ENCODE results near the gene KCTD18.

Gene KCTD18

GRCh38 chr2:200523604-200524003, 13.7 kb upstream of the KCTD18 start:
- TF ChIP-seq REST (IDR thresholded peaks at IDR 0.05; ENCODE audit: insufficient read depth in 1 of 2, low read depth in 2 of 2, low read length in 2 of 2) (no peak), POLR2AphosphoS5 (IDR thresholded peaks at IDR 0.05; ENCODE audit: low read depth, low read length) (no peak), SIN3A (IDR thresholded peaks at IDR 0.05; ENCODE audit: borderline replicate concordance, insufficient read depth, low read length) (no peak), FOXP2 (optimal IDR thresholded peaks at IDR 0.05; ENCODE audit: borderline replicate concordance, extremely low read depth, extremely low read length, insufficient read depth) (no peak), TAF1 (IDR thresholded peaks at IDR 0.05; ENCODE audit: borderline replicate concordance, insufficient read depth, low read length) (no peak)

GRCh38 chr2:200523158-200523557, 13.3 kb upstream of the KCTD18 start:
- TF ChIP-seq SIN3A (IDR thresholded peaks at IDR 0.05; ENCODE audit: borderline replicate concordance, insufficient read depth, low read length) (no peak), POLR2AphosphoS5 (IDR thresholded peaks at IDR 0.05; ENCODE audit: low read depth, low read length) (no peak), TAF1 (IDR thresholded peaks at IDR 0.05; ENCODE audit: borderline replicate concordance, insufficient read depth, low read length) (no peak), REST (IDR thresholded peaks at IDR 0.05; ENCODE audit: insufficient read depth in 1 of 2, low read depth in 2 of 2, low read length in 2 of 2) (no peak), FOXP2 (optimal IDR thresholded peaks at IDR 0.05; ENCODE audit: borderline replicate concordance, extremely low read depth, extremely low read length, insufficient read depth) (no peak)

DNA sequence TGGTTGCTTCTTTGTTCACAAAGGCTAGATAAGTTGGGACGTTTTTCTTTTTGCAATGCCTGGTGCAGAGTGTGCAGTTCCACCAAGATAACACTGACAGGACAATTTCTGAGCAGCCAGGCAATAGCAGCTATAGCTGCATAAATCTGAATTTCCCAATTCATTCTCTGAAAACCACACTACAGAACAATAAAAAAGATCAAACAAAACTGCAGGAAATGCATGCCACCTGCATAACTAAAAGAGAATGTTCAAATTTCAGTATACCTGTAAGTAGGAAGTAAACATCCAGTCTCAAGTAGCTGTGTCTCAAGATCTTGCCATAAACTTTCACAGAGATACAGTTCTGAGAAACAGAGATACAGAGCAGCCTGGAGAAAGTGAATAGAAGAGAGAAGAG, 5.3 kb upstream of the KCTD18 start:
- TF ChIP-seq SIN3A (IDR thresholded peaks at IDR 0.05; ENCODE audit: borderline replicate concordance, insufficient read depth, low read length) = no peak
- no peak for TF ChIP-seq POLR2AphosphoS5 (IDR thresholded peaks at IDR 0.05; ENCODE audit: low read depth, low read length)
- TF ChIP-seq TAF1 (IDR thresholded peaks at IDR 0.05; ENCODE audit: borderline replicate concordance, insufficient read depth, low read length) = no peak
- no peak for TF ChIP-seq FOXP2 (optimal IDR thresholded peaks at IDR 0.05; ENCODE audit: borderline replicate concordance, extremely low read depth, extremely low read length, insufficient read depth)
- no peak for TF ChIP-seq REST (IDR thresholded peaks at IDR 0.05; ENCODE audit: insufficient read depth in 1 of 2, low read depth in 2 of 2, low read length in 2 of 2)

GRCh38 chr2:200509235-200509611, 645 bp downstream of the KCTD18 start:
- TF ChIP-seq REST (IDR thresholded peaks at IDR 0.05; ENCODE audit: insufficient read depth in 1 of 2, low read depth in 2 of 2, low read length in 2 of 2) (no peak), POLR2AphosphoS5 (IDR thresholded peaks at IDR 0.05; ENCODE audit: low read depth, low read length) (no peak), SIN3A (IDR thresholded peaks at IDR 0.05; ENCODE audit: borderline replicate concordance, insufficient read depth, low read length) (no peak), TAF1 (IDR thresholded peaks at IDR 0.05; ENCODE audit: borderline replicate concordance, insufficient read depth, low read length) (no peak), FOXP2 (optimal IDR thresholded peaks at IDR 0.05; ENCODE audit: borderline replicate concordance, extremely low read depth, extremely low read length, insufficient read depth) (no peak)

DNA sequence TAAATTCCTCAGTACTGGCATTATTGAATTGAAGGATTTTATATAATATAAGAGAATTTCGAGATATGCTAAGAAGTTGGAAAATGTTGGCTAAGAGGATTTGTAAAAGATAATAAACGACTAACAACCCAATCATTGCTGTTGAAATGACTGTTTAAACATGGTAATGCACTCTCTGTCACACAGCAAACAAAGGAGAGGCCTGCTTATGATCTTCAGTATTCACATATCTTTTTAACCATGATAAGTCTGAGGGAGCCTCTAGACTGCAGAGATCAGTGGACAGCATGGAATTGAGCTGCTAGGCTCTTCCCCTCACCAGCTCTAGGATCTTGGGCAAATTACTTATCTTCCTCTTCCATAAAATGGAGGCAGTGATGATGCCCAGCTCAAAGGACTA, 2.7 kb downstream of the KCTD18 start:
- no peak for TF ChIP-seq TAF1 (IDR thresholded peaks at IDR 0.05; ENCODE audit: borderline replicate concordance, insufficient read depth, low read length)
- TF ChIP-seq FOXP2 (optimal IDR thresholded peaks at IDR 0.05; ENCODE audit: borderline replicate concordance, extremely low read depth, extremely low read length, insufficient read depth) = no peak
- no peak for TF ChIP-seq SIN3A (IDR thresholded peaks at IDR 0.05; ENCODE audit: borderline replicate concordance, insufficient read depth, low read length)
- TF ChIP-seq POLR2AphosphoS5 (IDR thresholded peaks at IDR 0.05; ENCODE audit: low read depth, low read length) = no peak
- no peak for TF ChIP-seq REST (IDR thresholded peaks at IDR 0.05; ENCODE audit: insufficient read depth in 1 of 2, low read depth in 2 of 2, low read length in 2 of 2)
